MM.1S (cell line): ENCODE data around the gene TMEM175.

Experiments
- DNase-seq: peaks from one replicate; pipeline ENCODE4 v3.0.0-alpha.2; 2015
- H2AFZ ChIP-seq: fragments of 300-600 bp; sonication (generic); 2 replicates; pipeline ENCODE4 v1.6.0; 2016; ENCODE audit warnings: antibody characterized with exemption, low read length
- H3F3A ChIP-seq: fragments of 300-600 bp; sonication (generic); 2 replicates; pipeline ENCODE4 v1.6.1; 2016; ENCODE audit warnings: mild to moderate bottlenecking, antibody characterized with exemption, low read length, moderate library complexity, mixed read lengths; ENCODE audit not compliant: insufficient read depth
- H3K27ac ChIP-seq: fragments of 300-600 bp; sonication (generic); 2 replicates; pipeline ENCODE4 v1.5.1; 2016; ENCODE audit warnings: mild to moderate bottlenecking, low read length
- H3K27me3 ChIP-seq: fragments of 300-600 bp; sonication (generic); replicated peaks from 2 replicates; pipeline ENCODE4 v1.6.0; 2016; ENCODE audit warnings: low read length; ENCODE audit not compliant: insufficient read depth
- H3K36me3 ChIP-seq: fragments of 300-600 bp; sonication (generic); replicated peaks from 2 replicates; pipeline ENCODE4 v1.6.1; 2016; ENCODE audit warnings: mild to moderate bottlenecking, low read length, mixed read lengths; ENCODE audit not compliant: insufficient read depth
- H3K4me1 ChIP-seq: fragments of 300-600 bp; sonication (generic); 2 replicates; pipeline ENCODE4 v1.6.1; 2016; ENCODE audit warnings: low read length, mixed read lengths
- H3K4me2 ChIP-seq: fragments of 300-600 bp; sonication (generic); 2 replicates; pipeline ENCODE4 v1.6.0; 2016; ENCODE audit warnings: low read depth, low read length
- H3K4me3 ChIP-seq: fragments of 300-600 bp; sonication (generic); 2 replicates; pipeline ENCODE4 v1.5.1; 2016; ENCODE audit warnings: low read length, mixed read lengths
- H3K79me2 ChIP-seq: fragments of 300-600 bp; sonication (generic); 2 replicates; pipeline ENCODE4 v1.6.1; 2016; ENCODE audit warnings: mixed run types, low read length, mixed read lengths
- H3K9ac ChIP-seq: fragments of 300-600 bp; sonication (generic); 2 replicates; pipeline ENCODE4 v1.6.1; 2016; ENCODE audit warnings: low read length, mixed read lengths
- H3K9me2 ChIP-seq: fragments of 300-600 bp; sonication (generic); replicated peaks from 2 replicates; pipeline ENCODE4 v1.6.1; 2016; ENCODE audit warnings: mild to moderate bottlenecking, low read length, mixed read lengths; ENCODE audit not compliant: insufficient read depth
- H3K9me3 ChIP-seq: fragments of 300-600 bp; sonication (generic); replicated peaks from 2 replicates; pipeline ENCODE4 v1.6.1; 2016; ENCODE audit warnings: mild to moderate bottlenecking, low read length, mixed read lengths; ENCODE audit not compliant: insufficient read depth
- H4K20me1 ChIP-seq: fragments of 300-600 bp; sonication (generic); 2 replicates; pipeline ENCODE4 v1.6.1; 2016; ENCODE audit warnings: mild to moderate bottlenecking, low read length, moderate library complexity, mixed read lengths; ENCODE audit not compliant: insufficient read depth
- CTCF ChIP-seq: fragments of 300-600 bp; sonication (generic); IDR thresholded peaks from 2 replicates; pipeline ENCODE4 v1.5.1; 2016; ENCODE audit warnings: antibody characterized with exemption, low read length, mixed read lengths
- EZH2 ChIP-seq: fragments of 300-600 bp; sonication (generic); optimal IDR thresholded peaks from 2 replicates; pipeline ENCODE3; 2017; ENCODE audit warnings: low read depth, mild to moderate bottlenecking, antibody characterized with exemption, low read length, mixed read lengths
- EZH2phosphoT487 ChIP-seq: fragments of 300-600 bp; sonication (generic); IDR thresholded peaks from 2 replicates; pipeline ENCODE4 v1.6.1; 2018; ENCODE audit warnings: antibody characterized with exemption, low read length

The TMEM175 gene

GRCh38 chr4:911221-911751 is 21.0 kb upstream of the TMEM175 start:
- H3K9me2 ChIP-seq = no peaks in the 10 kb centered on the region
- H3K9ac ChIP-seq = no peak overlapping the region
- no peak overlapping the region for H3K4me3 ChIP-seq
- no peaks in the 10 kb centered on the region for H3F3A ChIP-seq
- H3K4me1 ChIP-seq = no peaks in the 10 kb centered on the region
- no peaks in the 10 kb centered on the region for H3K27me3 ChIP-seq
- TF ChIP-seq EZH2 = no peak
- no peak for TF ChIP-seq CTCF
- no peak for TF ChIP-seq EZH2phosphoT487
- 0 out of 2 replicates have a peak, but pooled peaks cover 4% of the 10 kb centered on the region for H4K20me1 ChIP-seq
- peaks cover 51% of the 10 kb centered on the region for H3K79me2 ChIP-seq
- no peaks in the 10 kb centered on the region; the same call in 1 of the 2 replicates for H3K36me3 ChIP-seq
- H3K4me2 ChIP-seq = no peak overlapping the region
- DNase-seq = no peak
- no peak overlapping the region for H3K27ac ChIP-seq
- no peak overlapping the region for H2AFZ ChIP-seq
- H3K9me3 ChIP-seq = no peaks in the 10 kb centered on the region

GRCh38 chr4:911871-912490 is 20.3 kb upstream of the TMEM175 start:
- Histone ChIP-seq H3K27me3 (no peaks in the 10 kb centered on the region), H3K36me3 (no peaks in the 10 kb centered on the region; the same call in 1 of the 2 replicates), H3K4me1 (no peaks in the 10 kb centered on the region), H3K9ac (no peak overlapping the region), H3K4me2 (no peak overlapping the region), H2AFZ (no peak overlapping the region), H4K20me1 (0 out of 2 replicates have a peak, but pooled peaks cover 4% of the 10 kb centered on the region), H3K4me3 (no peak overlapping the region), H3K9me2 (no peaks in the 10 kb centered on the region), H3K9me3 (no peaks in the 10 kb centered on the region), H3K27ac (no peak overlapping the region), H3K79me2 (peaks cover 54% of the 10 kb centered on the region), H3F3A (no peaks in the 10 kb centered on the region)
- TF ChIP-seq EZH2phosphoT487 (no peak), CTCF (no peak), EZH2 (no peak)
- no peak for DNase-seq

GRCh38 chr4:912548-913279 is 19.5 kb upstream of the TMEM175 start:
- Histone ChIP-seq H4K20me1 (0 out of 2 replicates have a peak, but pooled peaks cover 4% of the 10 kb centered on the region), H3K79me2 (peaks cover 56% of the 10 kb centered on the region), H3K36me3 (no peaks in the 10 kb centered on the region; the same call in 1 of the 2 replicates), H3K4me2 (no peak overlapping the region), H3K4me1 (no peaks in the 10 kb centered on the region), H3F3A (no peaks in the 10 kb centered on the region), H3K4me3 (no peak overlapping the region), H2AFZ (no peak overlapping the region), H3K27me3 (no peaks in the 10 kb centered on the region), H3K9ac (no peak overlapping the region), H3K27ac (no peak overlapping the region), H3K9me2 (no peaks in the 10 kb centered on the region), H3K9me3 (no peaks in the 10 kb centered on the region)
- DNase-seq = no peak
- TF ChIP-seq CTCF = no peak
- TF ChIP-seq EZH2 = no peak
- no peak for TF ChIP-seq EZH2phosphoT487
